Neural cell (in vitro differentiated cells): ENCODE measurements around the gene SETBP1. TPM values are rescaled to one million over a fixed set of nuclear protein-coding genes. Genes with fewer than 3 reads are reported as not detected.

Source experiments
- H2AFZ ChIP-seq: fragments of 200-600, 300-800 bp; sonication (generic), shearing (Covaris generic); 2 replicates; pipeline ENCODE4 v1.6.0; 2014; ENCODE audit warnings: low read depth, mild to moderate bottlenecking, antibody characterized with exemption, low read length, moderate library complexity
- H3F3A ChIP-seq: fragments of 200-600 bp; shearing (Covaris generic); 2 replicates; pipeline ENCODE4 v1.6.1; 2016; ENCODE audit warnings: mild to moderate bottlenecking, moderate library complexity, mixed read lengths, antibody characterized with exemption, low read length; ENCODE audit not compliant: insufficient read depth, poor library complexity, severe bottlenecking
- H3K27ac ChIP-seq: fragments of 200-600, 300-800 bp; sonication (generic), shearing (Covaris generic); 2 replicates; pipeline ENCODE4 v1.5.1; 2014; ENCODE audit warnings: mild to moderate bottlenecking, low read length, moderate library complexity
- H3K27me3 ChIP-seq: fragments of 300-800, 200-600 bp; sonication (generic), shearing (Covaris generic); 2 replicates; pipeline ENCODE4 v1.6.0; 2014; ENCODE audit warnings: mild to moderate bottlenecking, low read depth, low read length, moderate library complexity; ENCODE audit not compliant: insufficient read depth
- H3K36me3 ChIP-seq: fragments of 300-800, 200-600 bp; sonication (generic), shearing (Covaris generic); 2 replicates; pipeline ENCODE4 v1.5.1; 2014; ENCODE audit warnings: mild to moderate bottlenecking, antibody characterized with exemption, low read length, moderate library complexity; ENCODE audit not compliant: insufficient read depth
- H3K4me2 ChIP-seq: fragments of 300-800, 200-600 bp; sonication (generic), shearing (Covaris generic); 2 replicates; pipeline ENCODE4 v1.6.0; 2014; ENCODE audit warnings: mild to moderate bottlenecking, low read length
- H3K4me3 ChIP-seq: fragments of 300-800, 200-600 bp; sonication (generic), shearing (Covaris generic); 2 replicates; pipeline ENCODE4 v1.5.1; 2014; ENCODE audit warnings: mild to moderate bottlenecking, low read length, moderate library complexity
- H3K79me2 ChIP-seq: fragments of 200-600 bp; shearing (Covaris generic); replicated peaks from 2 replicates; pipeline ENCODE4 v1.6.0; 2014; ENCODE audit warnings: mild to moderate bottlenecking, low read length, moderate library complexity; ENCODE audit not compliant: insufficient read depth
- H3K9ac ChIP-seq: fragments of 300-800, 200-600 bp; sonication (generic), shearing (Covaris generic); 2 replicates; pipeline ENCODE4 v1.6.1; 2016; ENCODE audit warnings: mild to moderate bottlenecking, low read length, mixed read lengths
- H3K9me2 ChIP-seq: fragments of 200-600 bp; shearing (Covaris generic); 2 replicates; pipeline ENCODE4 v1.6.1; 2016; ENCODE audit warnings: mild to moderate bottlenecking, low read length, mixed read lengths; ENCODE audit not compliant: insufficient read depth
- H3K9me3 ChIP-seq: fragments of 200-600, 300-800 bp; sonication (generic), shearing (Covaris generic); 2 replicates; pipeline ENCODE4 v1.6.1; 2016; ENCODE audit warnings: mild to moderate bottlenecking, mixed run types, low read length, moderate library complexity, mixed read lengths
- H4K20me1 ChIP-seq: fragments of 200-600 bp; shearing (Covaris generic); 2 replicates; pipeline ENCODE4 v1.6.1; 2016; ENCODE audit warnings: mild to moderate bottlenecking, mixed run types; ENCODE audit not compliant: insufficient read depth
- EP300 ChIP-seq: fragments of 450-650 bp; conservative IDR thresholded peaks from 2 replicates; pipeline ENCODE4 v1.6.1; 2014; ENCODE audit warnings: antibody characterized with exemption, mild to moderate bottlenecking, moderate library complexity; ENCODE audit not compliant: poor library complexity, severe bottlenecking
- EZH2 ChIP-seq: fragments of 200-600, 300-800 bp; shearing (Covaris generic), sonication (generic); IDR thresholded peaks from 2 replicates; pipeline ENCODE4 v1.6.1; 2014; ENCODE audit warnings: antibody characterized with exemption, low read length, borderline replicate concordance, mild to moderate bottlenecking; ENCODE audit not compliant: insufficient read depth, poor library complexity, severe bottlenecking
- MXI1 ChIP-seq: fragments of 450-650 bp; conservative IDR thresholded peaks from 2 replicates; pipeline ENCODE4 v1.6.1; 2014; ENCODE audit warnings: antibody characterized with exemption, mild to moderate bottlenecking; ENCODE audit not compliant: poor library complexity, severe bottlenecking
- POLR2AphosphoS5 ChIP-seq: IDR thresholded peaks from 2 replicates; pipeline ENCODE4 v1.6.1; 2012
- RAD21 ChIP-seq: fragments of 450-650 bp; conservative IDR thresholded peaks from 2 replicates; pipeline ENCODE4 v1.6.1; 2014; ENCODE audit warnings: antibody characterized with exemption, mild to moderate bottlenecking, moderate library complexity
- SMC3 ChIP-seq: fragments of 450-650 bp; conservative IDR thresholded peaks from 2 replicates; pipeline ENCODE4 v1.6.1; 2014; ENCODE audit warnings: antibody characterized with exemption, mild to moderate bottlenecking, moderate library complexity; ENCODE audit not compliant: poor library complexity
- TAF1 ChIP-seq: IDR thresholded peaks from 2 replicates; pipeline ENCODE4 v1.6.1; 2012; ENCODE audit warnings: low read depth
- polyA plus RNA-seq: library from polyadenylated mRNA; depleted of rRNA; stranded (reverse); fragments of >200 nt; gene quantifications from 2 replicates; pipeline ENCODE4 v1.2.3, GENCODE V29; 2014
- TF ChIP-seq, protein P1 (sequence below): fragments of 450-650 bp; IDR thresholded peaks from 2 replicates; pipeline ENCODE4 v1.5.1; 2014; ENCODE audit warnings: antibody characterized with exemption, mild to moderate bottlenecking, moderate library complexity; ENCODE audit not compliant: poor library complexity, severe bottlenecking
- TF ChIP-seq, protein P2 (sequence below): IDR thresholded peaks from 2 replicates; pipeline ENCODE4 v1.6.1; 2012; ENCODE audit warnings: borderline replicate concordance

The SETBP1 gene
- polyA plus RNA-seq, 1 donor from 2014 or later, result 13.7 TPM

- no peak overlapping the region for H3K27ac ChIP-seq
- H3K79me2 ChIP-seq, result peaks cover 95% of the 10 kb centered on the region
- no peaks in the 10 kb centered on the region for H3K9me3 ChIP-seq
- H2AFZ ChIP-seq, result no peak overlapping the region
- H3K27me3 ChIP-seq, result no peaks in the 10 kb centered on the region
- H3K36me3 ChIP-seq, result peaks cover 9% of the 10 kb centered on the region
- TF ChIP-seq EZH2 (no peak), EP300 (no peak), TAF1 (no peak), SMC3 (no peak), MXI1 (no peak), RAD21 (no peak), POLR2AphosphoS5 (no peak)
- TF ChIP-seq, protein P1, sequence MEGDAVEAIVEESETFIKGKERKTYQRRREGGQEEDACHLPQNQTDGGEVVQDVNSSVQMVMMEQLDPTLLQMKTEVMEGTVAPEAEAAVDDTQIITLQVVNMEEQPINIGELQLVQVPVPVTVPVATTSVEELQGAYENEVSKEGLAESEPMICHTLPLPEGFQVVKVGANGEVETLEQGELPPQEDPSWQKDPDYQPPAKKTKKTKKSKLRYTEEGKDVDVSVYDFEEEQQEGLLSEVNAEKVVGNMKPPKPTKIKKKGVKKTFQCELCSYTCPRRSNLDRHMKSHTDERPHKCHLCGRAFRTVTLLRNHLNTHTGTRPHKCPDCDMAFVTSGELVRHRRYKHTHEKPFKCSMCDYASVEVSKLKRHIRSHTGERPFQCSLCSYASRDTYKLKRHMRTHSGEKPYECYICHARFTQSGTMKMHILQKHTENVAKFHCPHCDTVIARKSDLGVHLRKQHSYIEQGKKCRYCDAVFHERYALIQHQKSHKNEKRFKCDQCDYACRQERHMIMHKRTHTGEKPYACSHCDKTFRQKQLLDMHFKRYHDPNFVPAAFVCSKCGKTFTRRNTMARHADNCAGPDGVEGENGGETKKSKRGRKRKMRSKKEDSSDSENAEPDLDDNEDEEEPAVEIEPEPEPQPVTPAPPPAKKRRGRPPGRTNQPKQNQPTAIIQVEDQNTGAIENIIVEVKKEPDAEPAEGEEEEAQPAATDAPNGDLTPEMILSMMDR, result no peak
- TF ChIP-seq, protein P2, sequence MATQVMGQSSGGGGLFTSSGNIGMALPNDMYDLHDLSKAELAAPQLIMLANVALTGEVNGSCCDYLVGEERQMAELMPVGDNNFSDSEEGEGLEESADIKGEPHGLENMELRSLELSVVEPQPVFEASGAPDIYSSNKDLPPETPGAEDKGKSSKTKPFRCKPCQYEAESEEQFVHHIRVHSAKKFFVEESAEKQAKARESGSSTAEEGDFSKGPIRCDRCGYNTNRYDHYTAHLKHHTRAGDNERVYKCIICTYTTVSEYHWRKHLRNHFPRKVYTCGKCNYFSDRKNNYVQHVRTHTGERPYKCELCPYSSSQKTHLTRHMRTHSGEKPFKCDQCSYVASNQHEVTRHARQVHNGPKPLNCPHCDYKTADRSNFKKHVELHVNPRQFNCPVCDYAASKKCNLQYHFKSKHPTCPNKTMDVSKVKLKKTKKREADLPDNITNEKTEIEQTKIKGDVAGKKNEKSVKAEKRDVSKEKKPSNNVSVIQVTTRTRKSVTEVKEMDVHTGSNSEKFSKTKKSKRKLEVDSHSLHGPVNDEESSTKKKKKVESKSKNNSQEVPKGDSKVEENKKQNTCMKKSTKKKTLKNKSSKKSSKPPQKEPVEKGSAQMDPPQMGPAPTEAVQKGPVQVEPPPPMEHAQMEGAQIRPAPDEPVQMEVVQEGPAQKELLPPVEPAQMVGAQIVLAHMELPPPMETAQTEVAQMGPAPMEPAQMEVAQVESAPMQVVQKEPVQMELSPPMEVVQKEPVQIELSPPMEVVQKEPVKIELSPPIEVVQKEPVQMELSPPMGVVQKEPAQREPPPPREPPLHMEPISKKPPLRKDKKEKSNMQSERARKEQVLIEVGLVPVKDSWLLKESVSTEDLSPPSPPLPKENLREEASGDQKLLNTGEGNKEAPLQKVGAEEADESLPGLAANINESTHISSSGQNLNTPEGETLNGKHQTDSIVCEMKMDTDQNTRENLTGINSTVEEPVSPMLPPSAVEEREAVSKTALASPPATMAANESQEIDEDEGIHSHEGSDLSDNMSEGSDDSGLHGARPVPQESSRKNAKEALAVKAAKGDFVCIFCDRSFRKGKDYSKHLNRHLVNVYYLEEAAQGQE, result no peak
- H3K4me2 ChIP-seq, result no peak overlapping the region
- no peak overlapping the region for H3K4me3 ChIP-seq
- no peaks in the 10 kb centered on the region for H3K9me2 ChIP-seq
- H3F3A ChIP-seq, result no peaks in the 10 kb centered on the region
- no peaks in the 10 kb centered on the region for H4K20me1 ChIP-seq
- no peak overlapping the region for H3K9ac ChIP-seq
Observed at GRCh38 chr18:44698518-44698917, 17.8 kb downstream of the SETBP1 start.

- H3K27me3 ChIP-seq, result no peaks in the 10 kb centered on the region
- H3K9ac ChIP-seq, result no peak overlapping the region
- no peak overlapping the region for H3K4me3 ChIP-seq
- H3K27ac ChIP-seq, result no peak overlapping the region
- H3K4me2 ChIP-seq, result no peak overlapping the region
- H3K36me3 ChIP-seq, result peaks cover 17% of the 10 kb centered on the region
- peaks cover 95% of the 10 kb centered on the region for H3K79me2 ChIP-seq
- H3F3A ChIP-seq, result no peaks in the 10 kb centered on the region
- TF ChIP-seq RAD21 (no peak), SMC3 (no peak), POLR2AphosphoS5 (no peak)
- TF ChIP-seq, protein P1, result no peak
- no peak overlapping the region for H2AFZ ChIP-seq
- no peaks in the 10 kb centered on the region for H3K9me2 ChIP-seq
- no peaks in the 10 kb centered on the region for H4K20me1 ChIP-seq
- H3K9me3 ChIP-seq, result no peaks in the 10 kb centered on the region
Observed at GRCh38 chr18:44699572-44700261, 19.0 kb downstream of the SETBP1 start.
